Vagina (tissue), 2 donors: Measurements from ENCODE around the gene PEBP1.

Source experiments
- POLR2A ChIP-seq, 2 donors: fragments of 450-650 bp; IDR thresholded peaks; one replicate each; pipeline ENCODE4 v1.6.1; 2017; ENCODE audit warnings: antibody characterized with exemption in 2 of 2, mild to moderate bottlenecking in 2 of 2, moderate library complexity in 2 of 2
- TF ChIP-seq, protein P1 (sequence below), 3 experiments: fragments of 450-650 bp in 2 of 3; fragments of 200-600 bp in 1 of 3; sonication (generic) in 1 of 3; IDR thresholded peaks; one replicate each; pipeline ENCODE4 v1.5.1; 2017 to 2019; ENCODE audit warnings: antibody characterized with exemption in 3 of 3, mild to moderate bottlenecking in 2 of 3, moderate library complexity in 2 of 3

- TF ChIP-seq POLR2A (IDR thresholded peaks at IDR 0.05): no peak
- TF ChIP-seq, protein P1, sequence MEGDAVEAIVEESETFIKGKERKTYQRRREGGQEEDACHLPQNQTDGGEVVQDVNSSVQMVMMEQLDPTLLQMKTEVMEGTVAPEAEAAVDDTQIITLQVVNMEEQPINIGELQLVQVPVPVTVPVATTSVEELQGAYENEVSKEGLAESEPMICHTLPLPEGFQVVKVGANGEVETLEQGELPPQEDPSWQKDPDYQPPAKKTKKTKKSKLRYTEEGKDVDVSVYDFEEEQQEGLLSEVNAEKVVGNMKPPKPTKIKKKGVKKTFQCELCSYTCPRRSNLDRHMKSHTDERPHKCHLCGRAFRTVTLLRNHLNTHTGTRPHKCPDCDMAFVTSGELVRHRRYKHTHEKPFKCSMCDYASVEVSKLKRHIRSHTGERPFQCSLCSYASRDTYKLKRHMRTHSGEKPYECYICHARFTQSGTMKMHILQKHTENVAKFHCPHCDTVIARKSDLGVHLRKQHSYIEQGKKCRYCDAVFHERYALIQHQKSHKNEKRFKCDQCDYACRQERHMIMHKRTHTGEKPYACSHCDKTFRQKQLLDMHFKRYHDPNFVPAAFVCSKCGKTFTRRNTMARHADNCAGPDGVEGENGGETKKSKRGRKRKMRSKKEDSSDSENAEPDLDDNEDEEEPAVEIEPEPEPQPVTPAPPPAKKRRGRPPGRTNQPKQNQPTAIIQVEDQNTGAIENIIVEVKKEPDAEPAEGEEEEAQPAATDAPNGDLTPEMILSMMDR (IDR thresholded peaks at IDR 0.05): no peak
Observed at GRCh38 chr12:118166946-118167345, 31.0 kb downstream of the PEBP1 start.
